Osteocyte (in vitro differentiated cells): ENCODE results near the gene COMT. TPM values are rescaled to one million over a fixed set of nuclear protein-coding genes. Genes with fewer than 3 reads are reported as not detected.

Experiments used
- DNase-seq: peaks from one replicate; pipeline ENCODE4 v3.0.0; 2021; ENCODE audit warnings: mixed read lengths; ENCODE audit not compliant: unreplicated experiment; ENCODE audit errors: extremely low spot score
- H3K27ac Mint-ChIP-seq: one replicate; pipeline ENCODE4 v1.8.0; 2021; ENCODE audit warnings: mild to moderate bottlenecking, mixed read lengths; ENCODE audit not compliant: unreplicated experiment
- H3K27me3 Mint-ChIP-seq: one replicate; pipeline ENCODE4 v1.8.0; 2021; ENCODE audit warnings: mixed read lengths; ENCODE audit not compliant: unreplicated experiment
- H3K36me3 Mint-ChIP-seq: one replicate; pipeline ENCODE4 v1.8.0; 2021; ENCODE audit warnings: mixed read lengths; ENCODE audit not compliant: unreplicated experiment
- H3K4me1 Mint-ChIP-seq: one replicate; pipeline ENCODE4 v1.8.0; 2021; ENCODE audit warnings: mixed read lengths; ENCODE audit not compliant: unreplicated experiment
- H3K4me3 Mint-ChIP-seq: one replicate; pipeline ENCODE4 v1.8.0; 2021; ENCODE audit warnings: mild to moderate bottlenecking, moderate library complexity, mixed read lengths; ENCODE audit not compliant: unreplicated experiment
- H3K9me3 Mint-ChIP-seq: one replicate; pipeline ENCODE4 v1.8.0; 2021; ENCODE audit warnings: mixed read lengths; ENCODE audit not compliant: unreplicated experiment
- total RNA-seq: library from RNA; stranded (reverse); gene quantifications from 2 replicates; pipeline ENCODE4 v1.2.1, GENCODE V29; 2021
- TF ChIP-seq, protein P1 (sequence below): fragments of 200-600 bp; sonication (generic); IDR thresholded peaks from 2 replicates; pipeline ENCODE4 v1.5.0; 2021; ENCODE audit warnings: antibody characterized with exemption, mild to moderate bottlenecking, moderate library complexity

COMT gene
- total RNA-seq, 1 donor from 2014 or later: 92.1 TPM

DNA sequence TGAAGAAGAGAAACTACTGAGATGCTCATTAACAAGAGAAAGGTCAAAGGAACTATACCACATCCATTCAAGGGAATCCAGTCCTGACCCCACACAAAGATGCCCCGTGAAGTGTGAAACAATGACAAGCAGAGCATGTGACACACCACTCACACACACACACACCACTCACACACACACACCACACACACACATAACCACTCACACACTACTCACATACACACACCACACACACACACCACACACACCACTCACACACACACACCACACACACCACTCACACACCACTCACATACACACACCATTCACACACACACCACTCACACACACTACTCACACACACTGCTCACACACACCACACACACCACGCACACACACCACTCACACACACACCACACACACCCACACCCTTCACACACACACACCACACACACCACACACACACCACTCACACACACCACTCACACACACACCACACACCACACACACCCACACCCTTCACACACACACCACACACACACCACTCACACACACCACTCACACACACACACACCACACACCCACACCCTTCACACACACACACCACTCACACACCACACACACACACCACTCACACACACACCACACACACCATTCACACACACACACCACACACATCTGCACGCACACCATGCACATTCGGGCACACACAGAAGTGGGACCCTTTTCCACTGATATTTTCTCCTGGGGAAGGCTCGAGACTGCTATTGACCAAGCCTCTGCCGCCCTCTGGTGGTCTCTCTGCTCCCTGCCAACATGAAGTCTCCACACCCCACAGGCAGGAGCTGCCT, 32.0 kb upstream of the COMT start:
- TF ChIP-seq, protein P1, sequence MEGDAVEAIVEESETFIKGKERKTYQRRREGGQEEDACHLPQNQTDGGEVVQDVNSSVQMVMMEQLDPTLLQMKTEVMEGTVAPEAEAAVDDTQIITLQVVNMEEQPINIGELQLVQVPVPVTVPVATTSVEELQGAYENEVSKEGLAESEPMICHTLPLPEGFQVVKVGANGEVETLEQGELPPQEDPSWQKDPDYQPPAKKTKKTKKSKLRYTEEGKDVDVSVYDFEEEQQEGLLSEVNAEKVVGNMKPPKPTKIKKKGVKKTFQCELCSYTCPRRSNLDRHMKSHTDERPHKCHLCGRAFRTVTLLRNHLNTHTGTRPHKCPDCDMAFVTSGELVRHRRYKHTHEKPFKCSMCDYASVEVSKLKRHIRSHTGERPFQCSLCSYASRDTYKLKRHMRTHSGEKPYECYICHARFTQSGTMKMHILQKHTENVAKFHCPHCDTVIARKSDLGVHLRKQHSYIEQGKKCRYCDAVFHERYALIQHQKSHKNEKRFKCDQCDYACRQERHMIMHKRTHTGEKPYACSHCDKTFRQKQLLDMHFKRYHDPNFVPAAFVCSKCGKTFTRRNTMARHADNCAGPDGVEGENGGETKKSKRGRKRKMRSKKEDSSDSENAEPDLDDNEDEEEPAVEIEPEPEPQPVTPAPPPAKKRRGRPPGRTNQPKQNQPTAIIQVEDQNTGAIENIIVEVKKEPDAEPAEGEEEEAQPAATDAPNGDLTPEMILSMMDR: peak; percentile 86
- peaks cover 23% of the 10 kb centered on the region for H3K4me1 Mint-ChIP-seq
- H3K4me3 Mint-ChIP-seq: no peak overlapping the region
- peak; percentile 92 for DNase-seq
- peaks cover 2% of the 10 kb centered on the region for H3K36me3 Mint-ChIP-seq
- H3K27me3 Mint-ChIP-seq: no peaks in the 10 kb centered on the region
- H3K27ac Mint-ChIP-seq: peak overlapping the region; percentile 72
- no peaks in the 10 kb centered on the region for H3K9me3 Mint-ChIP-seq

DNA sequence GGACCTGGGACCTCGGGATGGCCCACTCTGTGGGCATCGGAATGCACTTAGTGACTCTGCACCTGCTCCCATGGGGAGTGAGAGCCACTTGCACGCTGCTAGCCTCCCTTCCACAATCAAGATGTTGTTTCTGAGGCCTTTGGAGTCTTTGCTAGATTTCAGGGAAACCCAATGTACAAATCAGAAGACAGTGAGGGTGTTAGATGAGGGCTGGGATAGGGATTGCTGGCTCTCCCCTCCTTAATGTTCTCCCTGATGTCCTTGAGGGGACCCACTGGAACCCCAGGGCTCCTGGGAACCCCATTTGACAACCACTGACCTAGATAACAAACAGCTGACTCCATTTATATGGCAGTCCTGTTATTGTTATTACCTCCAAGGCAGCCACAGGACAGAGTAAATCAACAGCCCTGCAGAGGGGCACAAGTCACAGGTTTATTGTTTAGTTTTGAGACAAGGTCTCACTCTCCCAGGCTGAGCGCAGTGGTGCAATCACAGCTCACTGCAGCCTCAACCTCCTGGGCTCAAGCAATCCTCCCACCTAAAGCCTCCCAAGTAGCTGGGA, 31.3 kb upstream of the COMT start:
- Mint-ChIP-seq H3K27me3 (no peaks in the 10 kb centered on the region), H3K27ac (no peak overlapping the region), H3K36me3 (peaks cover 7% of the 10 kb centered on the region), H3K4me3 (no peak overlapping the region), H3K9me3 (no peaks in the 10 kb centered on the region), H3K4me1 (peaks cover 16% of the 10 kb centered on the region)
- TF ChIP-seq, protein P1: no peak
- DNase-seq: no peak

DNA sequence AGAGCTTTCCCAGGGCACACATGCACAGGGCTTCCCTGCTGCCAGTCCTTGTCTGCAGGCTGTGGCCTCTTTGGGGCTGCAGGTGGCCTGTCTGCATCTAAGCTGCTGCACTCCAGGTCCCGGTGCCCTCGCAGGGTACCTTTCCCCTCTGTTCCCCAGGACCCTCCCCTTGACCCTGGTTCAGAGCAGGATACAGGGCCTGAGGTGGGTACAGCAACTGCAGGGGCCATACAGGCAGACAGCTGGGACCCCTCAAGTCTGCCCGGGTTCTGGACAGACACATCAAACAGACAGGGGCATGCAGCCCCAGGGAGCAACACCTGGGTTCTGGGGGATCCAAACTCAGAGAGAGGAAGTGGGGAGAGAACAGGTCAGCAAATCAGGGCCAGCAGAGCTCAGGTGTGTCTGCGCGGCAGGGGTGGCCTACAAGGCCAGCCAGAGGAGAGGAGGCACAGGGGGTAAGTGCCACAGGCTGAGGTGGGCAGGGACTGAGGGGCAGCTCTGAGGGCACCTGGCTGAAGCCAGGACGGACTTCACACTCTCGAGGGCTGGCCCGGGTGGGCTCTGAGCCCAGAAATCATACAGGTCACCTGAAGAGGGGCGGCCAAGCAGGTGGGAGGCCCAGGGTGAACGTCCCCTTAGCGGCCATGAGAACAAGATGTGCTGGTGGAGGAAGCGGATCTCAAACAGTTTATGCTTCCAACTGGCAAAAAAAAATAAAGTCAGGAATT, 29.9 kb upstream of the COMT start:
- no peak for DNase-seq
- Mint-ChIP-seq H3K36me3 (peaks cover 9% of the 10 kb centered on the region), H3K4me1 (peaks cover 4% of the 10 kb centered on the region), H3K9me3 (no peaks in the 10 kb centered on the region), H3K27ac (no peak overlapping the region), H3K4me3 (no peak overlapping the region), H3K27me3 (no peaks in the 10 kb centered on the region)
- TF ChIP-seq, protein P1: no peak

DNA sequence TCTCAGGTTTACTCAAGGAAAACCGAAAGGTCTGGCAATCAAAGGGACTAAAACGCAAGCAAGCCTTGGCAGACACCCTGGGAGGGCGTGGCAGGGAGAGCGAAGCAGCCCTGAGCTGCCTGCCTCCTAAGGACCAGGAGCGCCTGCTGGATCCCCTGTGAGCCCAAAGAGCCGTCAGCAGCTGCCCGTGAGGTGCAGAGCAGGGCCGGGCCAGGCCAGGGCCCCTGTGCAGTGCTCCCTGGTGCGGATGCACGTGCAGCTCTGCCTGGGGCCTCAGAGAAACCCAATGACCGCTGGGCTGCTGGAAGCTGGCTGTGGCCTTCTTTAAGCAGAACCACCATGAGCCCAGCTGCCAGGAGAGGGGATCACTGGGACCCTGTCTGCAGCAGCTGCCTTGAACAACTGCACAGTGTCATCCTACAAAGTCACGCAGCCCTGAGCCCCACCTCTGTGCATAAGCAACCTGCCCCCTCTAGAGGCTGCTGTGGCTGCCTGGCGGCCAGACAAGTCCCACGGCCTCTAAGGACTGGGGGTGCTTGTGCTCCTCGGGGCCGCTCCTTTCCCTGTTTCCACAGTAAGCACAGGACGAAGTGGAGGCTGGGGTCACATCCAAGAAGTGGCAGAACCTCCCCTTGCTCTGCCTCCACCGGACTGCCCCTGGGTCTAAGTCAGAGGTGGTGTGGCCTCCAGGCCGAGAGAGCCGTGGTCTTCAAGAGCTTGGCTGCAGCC, 29.1 kb upstream of the COMT start:
- Mint-ChIP-seq H3K27me3 (no peaks in the 10 kb centered on the region), H3K4me3 (no peak overlapping the region), H3K9me3 (no peaks in the 10 kb centered on the region), H3K36me3 (peaks cover 9% of the 10 kb centered on the region), H3K4me1 (peaks cover 4% of the 10 kb centered on the region), H3K27ac (no peak overlapping the region)
- TF ChIP-seq, protein P1: no peak
- DNase-seq: no peak
